ENCODE data around the gene EIF3F.

Gene EIF3F

DNA sequence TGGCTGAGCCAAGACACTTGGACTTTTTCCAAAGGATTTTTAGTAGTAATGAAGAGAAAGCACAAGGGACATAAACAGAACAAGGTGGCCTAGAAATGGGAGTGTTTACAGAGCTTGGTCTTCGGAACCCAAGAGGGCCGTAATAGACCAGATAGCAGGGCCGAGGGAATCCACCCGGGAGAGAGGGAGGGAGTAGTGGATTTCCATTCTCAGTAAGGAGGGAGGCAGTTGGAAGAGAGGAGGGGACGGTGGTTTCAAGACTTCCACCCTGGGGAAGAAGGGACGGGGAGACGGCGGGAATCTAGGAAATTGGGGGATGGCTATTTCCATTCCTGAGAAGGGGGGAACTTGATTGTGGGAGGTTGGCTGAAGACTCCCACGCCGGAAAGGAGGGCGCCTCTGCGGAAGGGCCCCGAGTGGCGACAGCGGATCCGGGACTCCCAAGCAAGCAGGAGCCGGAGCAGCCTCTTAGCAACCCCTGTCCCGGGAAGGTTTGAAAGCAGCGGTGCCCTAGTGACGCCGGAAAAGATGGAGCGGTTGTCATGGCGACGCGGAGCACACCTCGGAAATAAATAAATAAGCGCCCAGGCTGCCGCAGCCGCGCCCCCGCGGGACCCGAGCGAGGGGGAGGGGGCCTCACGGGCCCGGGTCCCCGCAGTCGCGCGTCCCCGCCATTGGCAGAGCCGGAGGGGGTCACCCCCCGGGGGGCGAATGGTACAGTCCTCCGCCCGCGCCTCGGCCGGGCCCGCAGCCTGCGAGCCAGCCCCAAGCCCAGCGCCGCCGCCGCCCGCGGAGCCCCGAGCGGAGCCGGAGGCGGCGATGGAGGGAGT lies 31.6 kb downstream of the EIF3F start:
- Histone ChIP-seq H3K4me2 (ENCODE audit: low read length) (peak overlapping the region; percentile 68), H3K4me3 (ENCODE audit: low read depth, low read length) (peak overlapping the region; percentile 55), H3K9me3 (ENCODE audit: control insufficient read depth, low read length) (no peaks in the 10 kb centered on the region), H3K79me2 (peaks cover 4% of the 10 kb centered on the region), H2AFZ (peak overlapping the region; percentile 90), H3K9ac (no peak overlapping the region), H3K36me3 (ENCODE audit: control insufficient read depth, insufficient read depth, low read length) (no peaks in the 10 kb centered on the region), H3K27ac (peak overlapping the region; percentile 86), H3K27me3 (ENCODE audit: control insufficient read depth, insufficient read depth, low read length) (no peaks in the 10 kb centered on the region), H3K4me1 (no peaks in the 10 kb centered on the region)
- TF ChIP-seq, protein P1, sequence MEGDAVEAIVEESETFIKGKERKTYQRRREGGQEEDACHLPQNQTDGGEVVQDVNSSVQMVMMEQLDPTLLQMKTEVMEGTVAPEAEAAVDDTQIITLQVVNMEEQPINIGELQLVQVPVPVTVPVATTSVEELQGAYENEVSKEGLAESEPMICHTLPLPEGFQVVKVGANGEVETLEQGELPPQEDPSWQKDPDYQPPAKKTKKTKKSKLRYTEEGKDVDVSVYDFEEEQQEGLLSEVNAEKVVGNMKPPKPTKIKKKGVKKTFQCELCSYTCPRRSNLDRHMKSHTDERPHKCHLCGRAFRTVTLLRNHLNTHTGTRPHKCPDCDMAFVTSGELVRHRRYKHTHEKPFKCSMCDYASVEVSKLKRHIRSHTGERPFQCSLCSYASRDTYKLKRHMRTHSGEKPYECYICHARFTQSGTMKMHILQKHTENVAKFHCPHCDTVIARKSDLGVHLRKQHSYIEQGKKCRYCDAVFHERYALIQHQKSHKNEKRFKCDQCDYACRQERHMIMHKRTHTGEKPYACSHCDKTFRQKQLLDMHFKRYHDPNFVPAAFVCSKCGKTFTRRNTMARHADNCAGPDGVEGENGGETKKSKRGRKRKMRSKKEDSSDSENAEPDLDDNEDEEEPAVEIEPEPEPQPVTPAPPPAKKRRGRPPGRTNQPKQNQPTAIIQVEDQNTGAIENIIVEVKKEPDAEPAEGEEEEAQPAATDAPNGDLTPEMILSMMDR (IDR thresholded peaks at IDR 0.05) = no peak

DNA sequence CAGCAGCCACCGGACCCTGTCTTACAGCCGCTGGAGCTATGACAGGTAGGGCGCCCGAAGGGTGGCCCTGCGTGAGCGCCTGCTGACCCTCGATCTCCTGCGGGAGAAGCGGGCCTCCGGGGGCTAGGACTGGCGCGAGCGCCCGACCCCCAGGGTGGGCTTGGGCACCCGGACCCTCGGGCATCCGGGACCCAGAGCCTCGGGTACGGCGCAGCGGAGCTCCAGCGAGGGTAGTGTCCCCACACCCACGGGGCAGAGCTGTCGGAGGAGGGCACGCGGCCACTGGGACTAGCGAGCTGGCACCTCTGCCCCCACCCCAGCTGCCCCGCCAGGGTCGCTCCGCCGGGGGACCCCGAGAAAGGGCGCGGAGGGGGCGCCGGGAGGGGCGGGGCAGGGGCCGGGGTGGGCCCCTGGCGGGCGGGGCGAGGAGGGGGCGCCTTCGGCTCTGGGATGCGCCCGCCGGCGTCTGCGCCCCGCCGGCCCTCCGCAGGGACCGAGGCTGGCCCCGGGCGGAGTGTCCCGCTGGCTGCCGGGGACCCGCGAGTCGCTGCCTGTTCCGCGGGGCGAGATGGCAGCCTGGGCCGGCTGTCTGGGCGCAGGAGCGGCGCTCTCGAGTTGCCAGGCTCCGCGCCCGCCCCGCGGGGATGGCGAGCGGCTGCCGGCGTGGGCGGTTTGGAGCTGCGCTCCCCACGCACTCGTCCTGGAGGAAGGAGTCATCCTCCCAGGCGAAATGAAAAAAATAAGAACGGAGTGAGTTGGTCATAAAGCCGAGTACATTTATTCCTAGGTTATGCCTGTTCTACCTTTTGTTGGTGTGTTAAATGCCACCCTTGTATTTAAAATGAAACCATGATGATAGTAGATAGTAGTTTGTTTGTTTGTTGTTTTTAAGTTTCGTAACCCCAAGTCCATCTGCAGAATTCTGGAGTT lies 32.4 kb downstream of the EIF3F start:
- Histone ChIP-seq H3K4me3 (ENCODE audit: low read depth, low read length) (peak overlapping the region; percentile 55), H3K4me1 (no peaks in the 10 kb centered on the region), H3K9ac (peak overlapping the region; percentile 72), H3K79me2 (peaks cover 6% of the 10 kb centered on the region), H3K36me3 (ENCODE audit: control insufficient read depth, insufficient read depth, low read length) (no peaks in the 10 kb centered on the region), H3K27me3 (ENCODE audit: control insufficient read depth, insufficient read depth, low read length) (no peaks in the 10 kb centered on the region), H2AFZ (peak overlapping the region; percentile 90), H3K27ac (peak overlapping the region; percentile 86), H3K4me2 (ENCODE audit: low read length) (peak overlapping the region; percentile 68), H3K9me3 (ENCODE audit: control insufficient read depth, low read length) (no peaks in the 10 kb centered on the region)
- TF ChIP-seq, protein P1 (IDR thresholded peaks at IDR 0.05) = no peak

DNA sequence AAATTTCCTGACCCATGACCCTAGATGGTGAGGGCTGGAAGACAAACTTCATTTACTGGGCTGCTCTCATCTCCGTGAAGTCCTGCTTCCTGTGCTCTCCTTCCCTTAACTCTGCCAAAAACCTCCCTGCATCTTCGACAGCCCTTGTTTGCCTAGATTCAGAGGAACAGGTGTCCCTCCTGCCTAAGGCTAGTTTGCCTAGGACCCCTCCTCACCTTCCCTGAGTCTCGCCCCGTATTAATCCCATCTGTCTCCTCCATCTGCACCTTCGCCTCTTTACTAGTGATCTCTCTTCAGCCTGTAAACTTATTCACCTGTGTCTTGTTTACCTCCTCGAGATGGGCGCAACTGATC lies 33.1 kb downstream of the EIF3F start:
- Histone ChIP-seq H3K4me3 (ENCODE audit: low read depth, low read length) (peak overlapping the region; percentile 38), H3K36me3 (ENCODE audit: control insufficient read depth, insufficient read depth, low read length) (no peaks in the 10 kb centered on the region), H3K27ac (no peak overlapping the region), H2AFZ (peak overlapping the region; percentile 10), H3K79me2 (peaks cover 8% of the 10 kb centered on the region), H3K4me2 (ENCODE audit: low read length) (peak overlapping the region; percentile 50), H3K27me3 (ENCODE audit: control insufficient read depth, insufficient read depth, low read length) (no peaks in the 10 kb centered on the region), H3K9ac (no peak overlapping the region), H3K9me3 (ENCODE audit: control insufficient read depth, low read length) (no peaks in the 10 kb centered on the region), H3K4me1 (no peaks in the 10 kb centered on the region)
- TF ChIP-seq, protein P1 (IDR thresholded peaks at IDR 0.05) = no peak

DNA sequence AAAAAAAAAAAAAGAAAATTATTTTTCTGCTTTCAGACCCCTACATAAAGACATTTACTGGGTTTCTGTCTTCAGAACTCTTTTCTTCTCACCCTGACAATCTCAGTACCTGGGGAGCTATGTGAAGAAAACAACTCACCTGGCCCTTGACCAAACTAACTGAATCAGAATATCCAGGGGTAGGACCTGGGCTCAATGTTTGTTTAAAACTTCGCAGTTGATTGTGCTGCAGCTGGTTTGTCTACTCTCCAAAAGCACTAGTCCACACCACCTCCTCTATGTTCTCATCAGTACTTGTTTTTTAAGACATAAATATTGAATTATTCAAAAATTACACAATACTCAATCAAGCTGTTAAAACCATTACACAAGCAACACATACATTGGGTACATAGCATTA lies 34.8 kb downstream of the EIF3F start:
- H3K27me3 ChIP-seq (ENCODE audit: control insufficient read depth, insufficient read depth, low read length) = no peaks in the 10 kb centered on the region

More for the DNA sequence above, 34.8 kb downstream of the EIF3F start:
- Histone ChIP-seq H3K79me2 (peaks cover 8% of the 10 kb centered on the region), H3K27ac (no peak overlapping the region), H3K4me2 (ENCODE audit: low read length) (no peak overlapping the region), H3K4me3 (ENCODE audit: low read depth, low read length) (no peak overlapping the region), H3K9me3 (ENCODE audit: control insufficient read depth, low read length) (no peaks in the 10 kb centered on the region), H2AFZ (no peak overlapping the region), H3K4me1 (no peaks in the 10 kb centered on the region), H3K9ac (no peak overlapping the region), H3K36me3 (ENCODE audit: control insufficient read depth, insufficient read depth, low read length) (no peaks in the 10 kb centered on the region)
- TF ChIP-seq, protein P1 (IDR thresholded peaks at IDR 0.05) = no peak
